Ishikawa (cell line): ENCODE measurements around the gene DUSP23.

Source experiments
- CEBPB ChIP-seq: IDR thresholded peaks from 2 replicates; pipeline ENCODE4 v1.6.1; 2012
- CREB1 ChIP-seq: IDR thresholded peaks from 2 replicates; pipeline ENCODE4 v1.6.1; 2012; ENCODE audit warnings: low read depth
- EGR1 ChIP-seq: IDR thresholded peaks from 2 replicates; pipeline ENCODE4 v1.6.1; 2012
- EP300 ChIP-seq: IDR thresholded peaks from 2 replicates; pipeline ENCODE4 v1.6.1; 2012; ENCODE audit warnings: borderline replicate concordance
- FOXM1 ChIP-seq: IDR thresholded peaks from 2 replicates; pipeline ENCODE4 v1.6.1; 2012; ENCODE audit warnings: low read depth, borderline replicate concordance
- MAX ChIP-seq: IDR thresholded peaks from 2 replicates; pipeline ENCODE4 v1.6.1; 2012
- NFIC ChIP-seq: IDR thresholded peaks from 2 replicates; pipeline ENCODE4 v1.6.1; 2012
- RAD21 ChIP-seq: IDR thresholded peaks from 2 replicates; pipeline ENCODE4 v1.6.1; 2012; ENCODE audit warnings: low read depth
- REST ChIP-seq: IDR thresholded peaks from 2 replicates; pipeline ENCODE4 v1.6.1; 2012; ENCODE audit warnings: low read depth, mild to moderate bottlenecking
- TAF1 ChIP-seq: IDR thresholded peaks from 2 replicates; pipeline ENCODE4 v1.6.1; 2012; ENCODE audit warnings: low read depth, mild to moderate bottlenecking
- TCF12 ChIP-seq: IDR thresholded peaks from 2 replicates; pipeline ENCODE4 v1.6.1; 2012; ENCODE audit warnings: low read depth
- TEAD4 ChIP-seq: IDR thresholded peaks from 2 replicates; pipeline ENCODE4 v1.6.1; 2012
- USF1 ChIP-seq: IDR thresholded peaks from 2 replicates; pipeline ENCODE4 v1.6.1; 2012
- YY1 ChIP-seq: IDR thresholded peaks from 2 replicates; pipeline ENCODE4 v1.6.1; 2012; ENCODE audit warnings: low read depth
- ZBTB7A ChIP-seq: IDR thresholded peaks from 2 replicates; pipeline ENCODE4 v1.6.1; 2012; ENCODE audit warnings: low read depth

DUSP23 gene

GRCh38 chr1:159821171-159821867 lies 40.6 kb downstream of the DUSP23 start:
- TF ChIP-seq EP300 (no peak), NFIC (no peak), TAF1 (no peak), FOXM1 (no peak), EGR1 (no peak), TEAD4 (no peak), RAD21 (no peak), USF1 (no peak), YY1 (no peak), ZBTB7A (no peak), MAX (no peak), CREB1 (no peak)

- TF ChIP-seq NFIC = no peak
Observed at GRCh38 chr1:159823406-159823805, 42.6 kb downstream of the DUSP23 start.

- TF ChIP-seq USF1 = no peak
- TF ChIP-seq REST = no peak
- no peak for TF ChIP-seq NFIC
- TF ChIP-seq MAX = no peak
- TF ChIP-seq TEAD4 = no peak
- TF ChIP-seq FOXM1 = no peak
- no peak for TF ChIP-seq EP300
- no peak for TF ChIP-seq TAF1
- no peak for TF ChIP-seq CREB1
- TF ChIP-seq RAD21 = no peak
- TF ChIP-seq CEBPB = no peak
- no peak for TF ChIP-seq ZBTB7A
- no peak for TF ChIP-seq EGR1
- TF ChIP-seq YY1 = no peak
- TF ChIP-seq TCF12 = no peak
Observed at GRCh38 chr1:159825564-159825963, 44.8 kb downstream of the DUSP23 start.

GRCh38 chr1:159826441-159827101 lies 45.8 kb downstream of the DUSP23 start, which contains the start of gene SLAMF8:
SLAMF8 (plus strand) TSS chr1:159826873; CDS start chr1:159826899, 26 bp downstream.
- TF ChIP-seq REST (no peak), CEBPB (no peak), RAD21 (no peak), TEAD4 (no peak), EGR1 (no peak), MAX (no peak), TCF12 (no peak)

GRCh38 chr1:159827102-159827490 lies 46.3 kb downstream of the DUSP23 start:
- no peak for TF ChIP-seq TCF12
- TF ChIP-seq RAD21 = no peak

GRCh38 chr1:159827549-159827948 lies 46.8 kb downstream of the DUSP23 start:
- TF ChIP-seq YY1 (no peak), EP300 (no peak), CEBPB (no peak), MAX (no peak), NFIC (no peak), TEAD4 (no peak), CREB1 (no peak), TCF12 (no peak)
